Activated T-helper 2 cell treated with anti-CD3 and anti-CD28 coated beads, Interferon-gamma antibody, Interleukin-2, Interleukin-4, amounts not matched to agents 10 μg/mL and 5 μg/mL and 100 μg/mL, durations not matched to agents 14 hours and 24 hours and 36 hours (primary cell): ENCODE results near the gene ALG14. TPM values are rescaled to one million over a fixed set of nuclear protein-coding genes. Genes with fewer than 3 reads are reported as not detected.

Source experiments
- DNase-seq: peaks from one replicate; pipeline ENCODE4 v3.0.0; 2021; ENCODE audit warnings: low spot score
- H3K27ac Mint-ChIP-seq: one replicate; pipeline ENCODE4 v1.8.0; 2021; ENCODE audit warnings: mixed read lengths
- H3K27me3 Mint-ChIP-seq: one replicate; pipeline ENCODE4 v1.8.0; 2021; ENCODE audit warnings: low read depth, mixed read lengths
- H3K36me3 Mint-ChIP-seq: one replicate; pipeline ENCODE4 v1.8.0; 2021; ENCODE audit warnings: low read depth, mixed read lengths
- H3K4me1 Mint-ChIP-seq: one replicate; pipeline ENCODE4 v1.8.0; 2021; ENCODE audit warnings: low read depth, mixed read lengths
- H3K4me3 Mint-ChIP-seq: one replicate; pipeline ENCODE4 v1.8.0; 2021; ENCODE audit warnings: low read depth, mild to moderate bottlenecking, moderate library complexity, mixed read lengths
- H3K9me3 Mint-ChIP-seq: one replicate; pipeline ENCODE4 v1.8.0; 2021; ENCODE audit warnings: mixed read lengths
- intact Hi-C: fragments of 100-400 bp; cut with micrococcal nuclease; formaldehyde crosslinking; loops from one replicate; pipeline ENCODE4 v1.15.1; 2023
- total RNA-seq: library from RNA; stranded (reverse); gene quantifications from 2 replicates; pipeline ENCODE4 v1.2.3, GENCODE V29; 2022

ALG14 gene
- total RNA-seq, 1 donor from 2014 or later: 2.4 TPM

GRCh38 chr1:95080446-95080845, 7.7 kb upstream of the ALG14 start:
- peaks cover 5% of the 10 kb centered on the region for H3K27me3 Mint-ChIP-seq
- H3K9me3 Mint-ChIP-seq: no peaks in the 10 kb centered on the region
- no peak overlapping the region for H3K27ac Mint-ChIP-seq
- H3K4me1 Mint-ChIP-seq: peaks cover 1% of the 10 kb centered on the region
- H3K36me3 Mint-ChIP-seq: no peaks in the 10 kb centered on the region
- DNase-seq: no peak
- H3K4me3 Mint-ChIP-seq: no peak overlapping the region
- intact Hi-C loops: no loop called here

GRCh38 chr1:95076034-95076433, 3.3 kb upstream of the ALG14 start:
- no peak overlapping the region for H3K27ac Mint-ChIP-seq
- no peaks in the 10 kb centered on the region for H3K36me3 Mint-ChIP-seq
- H3K4me1 Mint-ChIP-seq: peaks cover 11% of the 10 kb centered on the region
- H3K4me3 Mint-ChIP-seq: no peak overlapping the region
- H3K27me3 Mint-ChIP-seq: no peaks in the 10 kb centered on the region
- no peak for DNase-seq
- intact Hi-C loops: no loop called here
- H3K9me3 Mint-ChIP-seq: no peaks in the 10 kb centered on the region

GRCh38 chr1:95073446-95073845, 695 bp upstream of the ALG14 start:
- Mint-ChIP-seq H3K27ac (peak overlapping the region; percentile 95), H3K4me3 (peak overlapping the region; percentile 98), H3K36me3 (no peaks in the 10 kb centered on the region), H3K9me3 (no peaks in the 10 kb centered on the region), H3K4me1 (peaks cover 11% of the 10 kb centered on the region), H3K27me3 (no peaks in the 10 kb centered on the region)
- intact Hi-C loops: loop anchor here (1.0 to 5.0 kb wide), 5 partner anchors 11 to 1649 kb away; partner anchors contain the start of gene ABCD3
- no peak for DNase-seq

- no peaks in the 10 kb centered on the region for H3K36me3 Mint-ChIP-seq
- no peak for DNase-seq
- H3K9me3 Mint-ChIP-seq: no peaks in the 10 kb centered on the region
- intact Hi-C loops: loop anchor here (1.0 to 5.0 kb wide), 5 partner anchors 29 to 1651 kb away; partner anchors contain the start of genes ABCD3 and RWDD3
- peak overlapping the region; percentile 95 for H3K27ac Mint-ChIP-seq
- H3K4me3 Mint-ChIP-seq: peak overlapping the region; percentile 98
- peaks cover 11% of the 10 kb centered on the region for H3K4me1 Mint-ChIP-seq
- no peaks in the 10 kb centered on the region for H3K27me3 Mint-ChIP-seq
Measured at GRCh38 chr1:95072117-95072516, 634 bp downstream of the ALG14 start.

- DNase-seq: no peak
- Mint-ChIP-seq H3K4me1 (peaks cover 11% of the 10 kb centered on the region), H3K4me3 (peak overlapping the region; percentile 98), H3K9me3 (no peaks in the 10 kb centered on the region), H3K27me3 (no peaks in the 10 kb centered on the region), H3K27ac (peak overlapping the region; percentile 95), H3K36me3 (no peaks in the 10 kb centered on the region)
- intact Hi-C loops: loop anchor here (5.0 kb wide), 2 partner anchors 469 to 654 kb away; partner anchors contain the start of gene ABCD3
Measured at GRCh38 chr1:95071539-95071938, 1.2 kb downstream of the ALG14 start.

- intact Hi-C loops: loop anchor here (5.0 kb wide), 2 partner anchors 467 to 652 kb away; partner anchors contain the start of gene ABCD3
- no peaks in the 10 kb centered on the region for H3K36me3 Mint-ChIP-seq
- no peak for DNase-seq
- no peaks in the 10 kb centered on the region for H3K9me3 Mint-ChIP-seq
- H3K27me3 Mint-ChIP-seq: no peaks in the 10 kb centered on the region
- H3K4me1 Mint-ChIP-seq: peaks cover 11% of the 10 kb centered on the region
- H3K4me3 Mint-ChIP-seq: no peak overlapping the region
- H3K27ac Mint-ChIP-seq: no peak overlapping the region
Measured at GRCh38 chr1:95069710-95070093, 3.0 kb downstream of the ALG14 start.

- Mint-ChIP-seq H3K4me3 (no peak overlapping the region), H3K27ac (no peak overlapping the region), H3K4me1 (peaks cover 11% of the 10 kb centered on the region)
Measured at GRCh38 chr1:95068956-95069709, 3.6 kb downstream of the ALG14 start.

GRCh38 chr1:95067568-95067967, 5.2 kb downstream of the ALG14 start:
- no peak for DNase-seq
- no peaks in the 10 kb centered on the region for H3K36me3 Mint-ChIP-seq
- intact Hi-C loops: no loop called here
- H3K27me3 Mint-ChIP-seq: no peaks in the 10 kb centered on the region
- no peaks in the 10 kb centered on the region for H3K9me3 Mint-ChIP-seq
- H3K27ac Mint-ChIP-seq: no peak overlapping the region
- H3K4me1 Mint-ChIP-seq: peaks cover 8% of the 10 kb centered on the region
- H3K4me3 Mint-ChIP-seq: no peak overlapping the region

More at GRCh38 chr1:95068956-95069709, 3.6 kb downstream of the ALG14 start:
- Mint-ChIP-seq H3K9me3 (no peaks in the 10 kb centered on the region), H3K27me3 (no peaks in the 10 kb centered on the region), H3K36me3 (no peaks in the 10 kb centered on the region)
- intact Hi-C loops: no loop called here
- DNase-seq: no peak

- Mint-ChIP-seq H3K4me3 (no peak overlapping the region), H3K4me1 (peaks cover 7% of the 10 kb centered on the region), H3K27me3 (no peaks in the 10 kb centered on the region), H3K9me3 (no peaks in the 10 kb centered on the region), H3K36me3 (no peaks in the 10 kb centered on the region), H3K27ac (no peak overlapping the region)
- intact Hi-C loops: no loop called here
- DNase-seq: no peak
Measured at GRCh38 chr1:95067062-95067461, 5.7 kb downstream of the ALG14 start.

GRCh38 chr1:95061445-95062006, 11.2 kb downstream of the ALG14 start:
- Mint-ChIP-seq H3K4me3 (no peak overlapping the region), H3K9me3 (no peaks in the 10 kb centered on the region), H3K27ac (no peak overlapping the region), H3K36me3 (no peaks in the 10 kb centered on the region), H3K4me1 (no peaks in the 10 kb centered on the region), H3K27me3 (no peaks in the 10 kb centered on the region)
- intact Hi-C loops: no loop called here
- DNase-seq: no peak

GRCh38 chr1:95058974-95059373, 13.8 kb downstream of the ALG14 start:
- no peaks in the 10 kb centered on the region for H3K27me3 Mint-ChIP-seq
- H3K9me3 Mint-ChIP-seq: no peaks in the 10 kb centered on the region
- H3K4me3 Mint-ChIP-seq: no peak overlapping the region
- no peaks in the 10 kb centered on the region for H3K36me3 Mint-ChIP-seq
- no peak for DNase-seq
- H3K4me1 Mint-ChIP-seq: no peaks in the 10 kb centered on the region
- intact Hi-C loops: no loop called here
- no peak overlapping the region for H3K27ac Mint-ChIP-seq

- no peaks in the 10 kb centered on the region for H3K27me3 Mint-ChIP-seq
- H3K4me3 Mint-ChIP-seq: no peak overlapping the region
- no peaks in the 10 kb centered on the region for H3K9me3 Mint-ChIP-seq
- H3K4me1 Mint-ChIP-seq: no peaks in the 10 kb centered on the region
- no peaks in the 10 kb centered on the region for H3K36me3 Mint-ChIP-seq
- intact Hi-C loops: no loop called here
- DNase-seq: no peak
- H3K27ac Mint-ChIP-seq: no peak overlapping the region
Measured at GRCh38 chr1:95057351-95057750, 15.4 kb downstream of the ALG14 start.

- no peaks in the 10 kb centered on the region for H3K4me1 Mint-ChIP-seq
- no peak overlapping the region for H3K4me3 Mint-ChIP-seq
- intact Hi-C loops: no loop called here
- DNase-seq: no peak
- no peaks in the 10 kb centered on the region for H3K27me3 Mint-ChIP-seq
- H3K9me3 Mint-ChIP-seq: no peaks in the 10 kb centered on the region
- no peak overlapping the region for H3K27ac Mint-ChIP-seq
- no peaks in the 10 kb centered on the region for H3K36me3 Mint-ChIP-seq
Measured at GRCh38 chr1:95049935-95050334, 22.8 kb downstream of the ALG14 start.
